CD4-positive, alpha-beta memory T cell (primary cell): ENCODE measurements around the gene RFTN1. TPM values are rescaled to one million over a fixed set of nuclear protein-coding genes. Genes with fewer than 3 reads are reported as not detected.

ENCODE experiments used
- CTCF ChIA-PET: fragments of 350-600 bp; sonication (Branson Sonifier 250); formaldehyde crosslinking; loops from one replicate; lab custom pipeline; 2021; ENCODE audit warnings: inconsistent platforms; ENCODE audit not compliant: partially characterized antibody; lab: Charles Lee
- POLR2A ChIA-PET: fragments of 350-600 bp; sonication (Branson Sonifier 250); formaldehyde crosslinking; loops from one replicate; lab custom pipeline; 2021; ENCODE audit not compliant: partially characterized antibody; lab: Charles Lee
- DNase-seq, 5 donors: peaks; one replicate each; pipeline versions ENCODE4 v3.0.0 to v3.0.0-alpha.2; 2020 to 2022; ENCODE audit warnings: mixed read lengths in 1 of 5
- H3K27ac ChIP-seq: one replicate; pipeline ENCODE4 v1.7.0; 2013; ENCODE audit warnings: low read depth, low read length
- H3K27me3 ChIP-seq: 2 replicates; pipeline ENCODE4 v1.7.0; 2013; ENCODE audit warnings: mild to moderate bottlenecking, low read length, moderate library complexity; ENCODE audit not compliant: insufficient read depth
- H3K36me3 ChIP-seq: 2 replicates; pipeline ENCODE4 v1.7.0; 2013; ENCODE audit warnings: mild to moderate bottlenecking, low read length, moderate library complexity; ENCODE audit not compliant: insufficient read depth
- H3K4me1 ChIP-seq: 2 replicates; pipeline ENCODE4 v1.7.0; 2013; ENCODE audit warnings: mild to moderate bottlenecking, low read length, moderate library complexity; ENCODE audit not compliant: insufficient read depth
- H3K4me3 ChIP-seq, 2 donors: one replicate each; pipeline ENCODE4 v1.7.0; 2013; ENCODE audit warnings: low read length in 2 of 2, mild to moderate bottlenecking in 1 of 2
- H3K9me3 ChIP-seq, 2 donors: one replicate each; pipeline ENCODE4 v1.7.0; 2013; ENCODE audit warnings: low read length in 2 of 2, control low read depth in 1 of 2; ENCODE audit not compliant: control insufficient read depth in 1 of 2
- H3K27ac Mint-ChIP-seq, 7 donors: one replicate each; pipeline ENCODE4 v1.8.0; 2020 to 2021; ENCODE audit warnings: mixed read lengths in 7 of 7, mild to moderate bottlenecking in 6 of 7, inconsistent platforms in 3 of 7, moderate library complexity in 3 of 7
- H3K27me3 Mint-ChIP-seq, 2 donors: one replicate each; pipeline ENCODE4 v1.8.0; 2020 to 2021; ENCODE audit warnings: mixed read lengths in 2 of 2
- H3K36me3 Mint-ChIP-seq, 2 donors: one replicate each; pipeline ENCODE4 v1.8.0; 2020 to 2021; ENCODE audit warnings: mixed read lengths in 2 of 2, inconsistent platforms in 1 of 2, mild to moderate bottlenecking in 1 of 2
- H3K4me1 Mint-ChIP-seq, 4 donors: one replicate each; pipeline ENCODE4 v1.8.0; 2020 to 2021; ENCODE audit warnings: mixed read lengths in 4 of 4, mild to moderate bottlenecking in 1 of 4
- H3K4me3 Mint-ChIP-seq, 8 donors: one replicate each; pipeline ENCODE4 v1.8.0; 2020 to 2021; ENCODE audit warnings: mixed read lengths in 8 of 8, mild to moderate bottlenecking in 7 of 8, moderate library complexity in 6 of 8, inconsistent platforms in 3 of 8
- H3K9me3 Mint-ChIP-seq, 8 donors: one replicate each; pipeline ENCODE4 v1.8.0; 2020 to 2021; ENCODE audit warnings: mixed read lengths in 8 of 8, mild to moderate bottlenecking in 5 of 8, inconsistent platforms in 3 of 8, moderate library complexity in 1 of 8
- intact Hi-C: fragments of 100-400 bp; cut with micrococcal nuclease; formaldehyde crosslinking; loops from one replicate; pipeline ENCODE4 v1.15.1; 2023
- polyA plus RNA-seq, 2 donors: library from polyadenylated mRNA; unstranded; fragments of 300-500 nt; fragmentation: Illumina TruSeq; gene quantifications; one replicate each; pipeline ENCODE4 v1.2.3, GENCODE V29; 2021
- total RNA-seq, 2 experiments: library from RNA; stranded (reverse); gene quantifications; one replicate each; pipeline ENCODE4 v1.2.3, GENCODE V29; 2021

RFTN1 gene
- total and polyA plus RNA-seq, 4 experiments from 2014 or later = 38.3 to 59.7 (median 52.0) TPM

GRCh38 chr3:16472593-16472992 lies 40.9 kb downstream of the RFTN1 start:
- Histone ChIP-seq H3K27ac (no peak overlapping the region), H3K4me1 (peaks cover 47% of the 10 kb centered on the region), H3K4me3 (no peak overlapping the region), H3K27me3 (no peaks in the 10 kb centered on the region), H3K36me3 (no peaks in the 10 kb centered on the region), H3K9me3 (no peaks in the 10 kb centered on the region)
- Mint-ChIP-seq H3K27me3 (no peaks in the 10 kb centered on the region), H3K4me1 (peaks cover 33 to 66% (median 52%) of the 10 kb centered on the region in 4 donors), H3K9me3 (peaks cover 0 to 9% (median 3%) of the 10 kb centered on the region in 8 donors), H3K4me3 (no peak overlapping the region), H3K36me3 (peaks cover 60 to 66% of the 10 kb centered on the region in 2 donors), H3K27ac (no peak overlapping the region)
- ChIA-PET CTCF (no interaction called here), POLR2A (no interaction called here)
- intact Hi-C loops = no loop called here
- no peak for DNase-seq

GRCh38 chr3:16471897-16472296 lies 41.6 kb downstream of the RFTN1 start:
- peaks cover 0 to 9% (median 2%) of the 10 kb centered on the region in 8 donors for H3K9me3 Mint-ChIP-seq
- ChIA-PET POLR2A (no interaction called here), CTCF (no interaction called here)
- no peak overlapping the region for H3K27ac ChIP-seq
- no peak overlapping the region for H3K4me3 ChIP-seq
- no peaks in the 10 kb centered on the region for H3K9me3 ChIP-seq
- no peak overlapping the region for H3K4me3 Mint-ChIP-seq
- peak overlapping the region in 2 of 7 donors; percentile 24 to 26 for H3K27ac Mint-ChIP-seq
- intact Hi-C loops = no loop called here
- H3K27me3 ChIP-seq = no peaks in the 10 kb centered on the region
- H3K36me3 Mint-ChIP-seq = peaks cover 60 to 69% of the 10 kb centered on the region in 2 donors
- H3K4me1 Mint-ChIP-seq = peaks cover 34 to 66% (median 54%) of the 10 kb centered on the region in 4 donors
- no peaks in the 10 kb centered on the region for H3K27me3 Mint-ChIP-seq
- DNase-seq = no peak
- peaks cover 45% of the 10 kb centered on the region for H3K4me1 ChIP-seq
- no peaks in the 10 kb centered on the region for H3K36me3 ChIP-seq

- H3K9me3 ChIP-seq = no peaks in the 10 kb centered on the region
- no peak overlapping the region for H3K27ac ChIP-seq
- peaks cover 0 to 9% (median 2%) of the 10 kb centered on the region in 8 donors for H3K9me3 Mint-ChIP-seq
- no peak overlapping the region for H3K4me3 Mint-ChIP-seq
- no peaks in the 10 kb centered on the region for H3K27me3 Mint-ChIP-seq
- no peaks in the 10 kb centered on the region for H3K27me3 ChIP-seq
- CTCF ChIA-PET = no interaction called here
- intact Hi-C loops = no loop called here
- POLR2A ChIA-PET = interaction anchor here (0.7 to 3.7 kb wide), 2 partner anchors 12 to 25 kb away, joined by 3 to 16 read pairs; no protein-coding TSS in a partner anchor
- H3K4me1 Mint-ChIP-seq = peaks cover 28 to 60% (median 49%) of the 10 kb centered on the region in 4 donors
- H3K4me1 ChIP-seq = peaks cover 32% of the 10 kb centered on the region
- no peaks in the 10 kb centered on the region for H3K36me3 ChIP-seq
- H3K27ac Mint-ChIP-seq = peak overlapping the region in 3 of 7 donors; percentile 43 to 68 (median 43)
- no peak for DNase-seq
- H3K4me3 ChIP-seq = no peak overlapping the region
- peaks cover 59 to 64% of the 10 kb centered on the region in 2 donors for H3K36me3 Mint-ChIP-seq
Observed at GRCh38 chr3:16470590-16470989, 42.9 kb downstream of the RFTN1 start.

GRCh38 chr3:16468336-16469098 lies 45.0 kb downstream of the RFTN1 start:
- peaks cover 35 to 56% (median 47%) of the 10 kb centered on the region in 4 donors for H3K4me1 Mint-ChIP-seq
- H3K9me3 Mint-ChIP-seq = peaks cover 0 to 9% (median 2%) of the 10 kb centered on the region in 8 donors
- no peak overlapping the region for H3K4me3 ChIP-seq
- H3K27me3 Mint-ChIP-seq = no peaks in the 10 kb centered on the region
- H3K27me3 ChIP-seq = no peaks in the 10 kb centered on the region
- peak overlapping the region; percentile 6 for H3K27ac ChIP-seq
- ChIA-PET CTCF (interaction anchor here (1.0 to 1.6 kb wide), 2 partner anchors 27 to 43 kb away, joined by 3 to 4 read pairs; no protein-coding TSS in a partner anchor), POLR2A (interaction anchor here (1.0 to 3.7 kb wide), 4 partner anchors 8 to 44 kb away, joined by 3 to 16 read pairs (median 6); partner anchors contain the start of gene RFTN1)
- H3K36me3 Mint-ChIP-seq = peaks cover 54 to 66% of the 10 kb centered on the region in 2 donors
- peak; percentile 35 to 62 (median 51) for DNase-seq
- peaks cover 34% of the 10 kb centered on the region for H3K4me1 ChIP-seq
- no peaks in the 10 kb centered on the region for H3K36me3 ChIP-seq
- peak overlapping the region; percentile 91 to 98 (median 94) for H3K27ac Mint-ChIP-seq
- no peaks in the 10 kb centered on the region for H3K9me3 ChIP-seq
- intact Hi-C loops = loop anchor here (2.0 to 5.0 kb wide), 3 partner anchors 14 to 201 kb away; partner anchors contain the start of gene OXNAD1
- peak overlapping the region; percentile 43 to 84 (median 72) for H3K4me3 Mint-ChIP-seq

GRCh38 chr3:16468002-16468335 lies 45.5 kb downstream of the RFTN1 start:
- H3K4me1 Mint-ChIP-seq = peaks cover 38 to 60% (median 51%) of the 10 kb centered on the region in 4 donors
- CTCF ChIA-PET = interaction anchor here (1.6 kb wide), 1 partner anchor 44 kb away, joined by 3 read pairs; no protein-coding TSS in a partner anchor

GRCh38 chr3:16467393-16467792 lies 46.1 kb downstream of the RFTN1 start:
- H3K27me3 Mint-ChIP-seq = no peaks in the 10 kb centered on the region
- Histone ChIP-seq H3K4me3 (no peak overlapping the region), H3K4me1 (peaks cover 43% of the 10 kb centered on the region), H3K27me3 (no peaks in the 10 kb centered on the region), H3K36me3 (no peaks in the 10 kb centered on the region), H3K9me3 (no peaks in the 10 kb centered on the region), H3K27ac (no peak overlapping the region)
- CTCF ChIA-PET = interaction anchor here (1.6 kb wide), 1 partner anchor 45 kb away, joined by 3 read pairs; no protein-coding TSS in a partner anchor
- POLR2A ChIA-PET = interaction anchor here (1.0 to 3.7 kb wide), 4 partner anchors 9 to 46 kb away, joined by 3 to 16 read pairs (median 6); partner anchors contain the start of gene RFTN1
- H3K4me1 Mint-ChIP-seq = peaks cover 43 to 66% (median 57%) of the 10 kb centered on the region in 4 donors
- peaks cover 0 to 9% (median 2%) of the 10 kb centered on the region in 8 donors for H3K9me3 Mint-ChIP-seq
- intact Hi-C loops = loop anchor here (5.0 kb wide), 2 partner anchors 180 to 200 kb away; partner anchors contain the start of gene OXNAD1
- H3K4me3 Mint-ChIP-seq = peak overlapping the region in 7 of 8 donors; percentile 26 to 84 (median 71)
- peak overlapping the region; percentile 73 to 98 (median 94) for H3K27ac Mint-ChIP-seq
- peak in 4 of 5 donors; percentile 16 to 76 (median 34) for DNase-seq
- H3K36me3 Mint-ChIP-seq = peaks cover 46 to 63% of the 10 kb centered on the region in 2 donors

More at GRCh38 chr3:16468002-16468335, 45.5 kb downstream of the RFTN1 start:
- Mint-ChIP-seq H3K27ac (peak overlapping the region; percentile 91 to 98 (median 94)), H3K27me3 (no peaks in the 10 kb centered on the region), H3K4me3 (peak overlapping the region in 7 of 8 donors; percentile 43 to 84 (median 72)), H3K36me3 (peaks cover 51 to 66% of the 10 kb centered on the region in 2 donors), H3K9me3 (peaks cover 0 to 9% (median 2%) of the 10 kb centered on the region in 8 donors)
- Histone ChIP-seq H3K27me3 (no peaks in the 10 kb centered on the region), H3K4me3 (no peak overlapping the region), H3K27ac (peak overlapping the region; percentile 6), H3K9me3 (no peaks in the 10 kb centered on the region), H3K36me3 (no peaks in the 10 kb centered on the region), H3K4me1 (peaks cover 37% of the 10 kb centered on the region)
- intact Hi-C loops = loop anchor here (2.0 to 5.0 kb wide), 3 partner anchors 15 to 201 kb away; partner anchors contain the start of gene OXNAD1
- DNase-seq = no peak
- POLR2A ChIA-PET = interaction anchor here (1.0 to 3.7 kb wide), 4 partner anchors 9 to 45 kb away, joined by 3 to 16 read pairs (median 6); partner anchors contain the start of gene RFTN1
